COLO829 (cell line): ENCODE measurements around the gene DOP1B.
"Not testable (repeated sequence)": the region's sequence is repeated elsewhere in the genome, so short reads cannot be mapped to it uniquely, and the experiment has no call there.

Source experiments
- DNase-seq: peaks from one replicate; pipeline ENCODE4 v3.0.0; 2012; ENCODE audit warnings: low spot score

The DOP1B gene

GRCh38 chr21:36139791-36140190 is 16.8 kb upstream of the DOP1B start:
- not testable (repeated sequence) for DNase-seq

- peak; percentile 44 for DNase-seq
Observed at GRCh38 chr21:36141513-36141925, 15.1 kb upstream of the DOP1B start.

GRCh38 chr21:36144233-36144632 is 12.4 kb upstream of the DOP1B start:
- not testable (repeated sequence) for DNase-seq

GRCh38 chr21:36145259-36145658 is 11.4 kb upstream of the DOP1B start:
- DNase-seq = no peak

- no peak for DNase-seq
Observed at GRCh38 chr21:36147911-36148310, 8.7 kb upstream of the DOP1B start.

GRCh38 chr21:36148886-36149285 is 7.7 kb upstream of the DOP1B start:
- DNase-seq = no peak

GRCh38 chr21:36149788-36150711 is 6.6 kb upstream of the DOP1B start:
- DNase-seq = no peak

- DNase-seq = no peak
Observed at GRCh38 chr21:36155603-36156338, 853 bp upstream of the DOP1B start.

- peak; percentile 98 for DNase-seq
Observed at GRCh38 chr21:36156339-36156814, 247 bp upstream of the DOP1B start.

GRCh38 chr21:36159356-36159921 is 2.8 kb downstream of the DOP1B start:
- no peak for DNase-seq

GRCh38 chr21:36160850-36161178 is 4.2 kb downstream of the DOP1B start:
- DNase-seq = no peak

GRCh38 chr21:36162631-36163030 is 6.0 kb downstream of the DOP1B start:
- DNase-seq = no peak

GRCh38 chr21:36163750-36164741 is 7.4 kb downstream of the DOP1B start:
- no peak for DNase-seq

GRCh38 chr21:36165356-36165755 is 8.7 kb downstream of the DOP1B start:
- no peak for DNase-seq

GRCh38 chr21:36166705-36167104 is 10.1 kb downstream of the DOP1B start:
- DNase-seq = no peak

GRCh38 chr21:36167541-36167940 is 10.9 kb downstream of the DOP1B start:
- no peak for DNase-seq

GRCh38 chr21:36169470-36170128 is 13.0 kb downstream of the DOP1B start:
- DNase-seq = no peak

GRCh38 chr21:36170823-36171222 is 14.2 kb downstream of the DOP1B start:
- no peak for DNase-seq

- DNase-seq = no peak
Observed at GRCh38 chr21:36171336-36171735, 14.7 kb downstream of the DOP1B start.

GRCh38 chr21:36171741-36172331 is 15.2 kb downstream of the DOP1B start:
- DNase-seq = no peak

GRCh38 chr21:36174780-36175179 is 18.2 kb downstream of the DOP1B start:
- DNase-seq = no peak
